Ishikawa (cell line): Measurements from ENCODE around the gene BRD2.

Experiments used
- CEBPB ChIP-seq: IDR thresholded peaks from 2 replicates; pipeline ENCODE4 v1.6.1; 2012
- CREB1 ChIP-seq: IDR thresholded peaks from 2 replicates; pipeline ENCODE4 v1.6.1; 2012; ENCODE audit warnings: low read depth
- EGR1 ChIP-seq: IDR thresholded peaks from 2 replicates; pipeline ENCODE4 v1.6.1; 2012
- EP300 ChIP-seq: IDR thresholded peaks from 2 replicates; pipeline ENCODE4 v1.6.1; 2012; ENCODE audit warnings: borderline replicate concordance
- FOXM1 ChIP-seq: IDR thresholded peaks from 2 replicates; pipeline ENCODE4 v1.6.1; 2012; ENCODE audit warnings: low read depth, borderline replicate concordance
- NFIC ChIP-seq: IDR thresholded peaks from 2 replicates; pipeline ENCODE4 v1.6.1; 2012
- RAD21 ChIP-seq: IDR thresholded peaks from 2 replicates; pipeline ENCODE4 v1.6.1; 2012; ENCODE audit warnings: low read depth
- TAF1 ChIP-seq: IDR thresholded peaks from 2 replicates; pipeline ENCODE4 v1.6.1; 2012; ENCODE audit warnings: low read depth, mild to moderate bottlenecking
- TCF12 ChIP-seq: IDR thresholded peaks from 2 replicates; pipeline ENCODE4 v1.6.1; 2012; ENCODE audit warnings: low read depth
- YY1 ChIP-seq: IDR thresholded peaks from 2 replicates; pipeline ENCODE4 v1.6.1; 2012; ENCODE audit warnings: low read depth
- ZBTB7A ChIP-seq: IDR thresholded peaks from 2 replicates; pipeline ENCODE4 v1.6.1; 2012; ENCODE audit warnings: low read depth
- TF ChIP-seq, protein P1 (sequence below): IDR thresholded peaks from 2 replicates; pipeline ENCODE4 v1.6.1; 2012
- TF ChIP-seq, protein P2 (sequence below): IDR thresholded peaks from 2 replicates; pipeline ENCODE4 v1.6.1; 2012; ENCODE audit warnings: low read depth, mild to moderate bottlenecking
- TF ChIP-seq, protein P3 (sequence below): IDR thresholded peaks from 2 replicates; pipeline ENCODE4 v1.6.1; 2012

DNA sequence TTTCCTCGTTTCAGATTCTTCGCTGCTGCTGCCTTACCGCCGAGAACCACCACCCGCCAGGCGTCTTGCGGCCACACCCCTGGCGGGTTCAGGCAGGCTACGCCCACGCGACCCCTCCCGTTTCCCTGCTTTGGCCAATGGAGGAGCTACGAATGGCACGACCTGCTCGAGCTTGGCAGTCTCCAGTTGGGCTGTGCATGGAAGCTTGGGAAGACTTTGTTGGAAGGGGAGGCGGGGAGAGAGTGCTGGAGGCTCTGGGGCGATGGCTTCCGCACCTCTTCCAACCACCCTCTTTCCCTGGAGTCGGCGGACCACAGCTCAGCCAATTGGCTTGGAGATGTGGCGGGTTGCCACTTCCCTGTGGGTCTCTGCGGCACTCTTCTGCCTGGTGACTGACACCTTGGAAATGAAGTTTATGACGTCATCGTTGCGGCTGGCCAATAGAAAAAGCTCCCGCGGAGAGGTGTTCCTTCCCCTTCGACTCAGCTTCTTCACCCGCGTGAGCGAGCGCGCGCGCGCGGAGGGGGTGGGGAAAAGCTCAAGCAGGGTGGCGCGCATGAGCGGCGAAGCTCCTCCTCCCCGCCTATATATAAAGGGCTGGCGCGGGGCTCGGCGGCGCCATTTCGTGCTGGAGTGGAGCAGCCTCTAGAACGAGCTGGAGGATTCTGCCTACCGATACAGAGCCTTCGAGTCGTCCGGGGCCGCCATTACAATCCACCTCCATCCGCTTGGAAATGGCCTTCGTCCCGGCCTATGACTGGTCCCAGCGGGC, 3.4 kb downstream of the BRD2 start:
- TF ChIP-seq, protein P1, sequence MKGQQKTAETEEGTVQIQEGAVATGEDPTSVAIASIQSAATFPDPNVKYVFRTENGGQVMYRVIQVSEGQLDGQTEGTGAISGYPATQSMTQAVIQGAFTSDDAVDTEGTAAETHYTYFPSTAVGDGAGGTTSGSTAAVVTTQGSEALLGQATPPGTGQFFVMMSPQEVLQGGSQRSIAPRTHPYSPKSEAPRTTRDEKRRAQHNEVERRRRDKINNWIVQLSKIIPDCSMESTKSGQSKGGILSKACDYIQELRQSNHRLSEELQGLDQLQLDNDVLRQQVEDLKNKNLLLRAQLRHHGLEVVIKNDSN = 0 out of 2 replicates have a peak, but pooled peaks have one; percentile 9
- TF ChIP-seq EP300 = no peak; the same call in 1 of the 2 replicates
- TF ChIP-seq YY1 = peak; percentile 94
- peak; percentile 78 for TF ChIP-seq EGR1
- no peak for TF ChIP-seq RAD21
- TF ChIP-seq ZBTB7A = no peak; the same call in 1 of the 2 replicates
- TF ChIP-seq, protein P2, sequence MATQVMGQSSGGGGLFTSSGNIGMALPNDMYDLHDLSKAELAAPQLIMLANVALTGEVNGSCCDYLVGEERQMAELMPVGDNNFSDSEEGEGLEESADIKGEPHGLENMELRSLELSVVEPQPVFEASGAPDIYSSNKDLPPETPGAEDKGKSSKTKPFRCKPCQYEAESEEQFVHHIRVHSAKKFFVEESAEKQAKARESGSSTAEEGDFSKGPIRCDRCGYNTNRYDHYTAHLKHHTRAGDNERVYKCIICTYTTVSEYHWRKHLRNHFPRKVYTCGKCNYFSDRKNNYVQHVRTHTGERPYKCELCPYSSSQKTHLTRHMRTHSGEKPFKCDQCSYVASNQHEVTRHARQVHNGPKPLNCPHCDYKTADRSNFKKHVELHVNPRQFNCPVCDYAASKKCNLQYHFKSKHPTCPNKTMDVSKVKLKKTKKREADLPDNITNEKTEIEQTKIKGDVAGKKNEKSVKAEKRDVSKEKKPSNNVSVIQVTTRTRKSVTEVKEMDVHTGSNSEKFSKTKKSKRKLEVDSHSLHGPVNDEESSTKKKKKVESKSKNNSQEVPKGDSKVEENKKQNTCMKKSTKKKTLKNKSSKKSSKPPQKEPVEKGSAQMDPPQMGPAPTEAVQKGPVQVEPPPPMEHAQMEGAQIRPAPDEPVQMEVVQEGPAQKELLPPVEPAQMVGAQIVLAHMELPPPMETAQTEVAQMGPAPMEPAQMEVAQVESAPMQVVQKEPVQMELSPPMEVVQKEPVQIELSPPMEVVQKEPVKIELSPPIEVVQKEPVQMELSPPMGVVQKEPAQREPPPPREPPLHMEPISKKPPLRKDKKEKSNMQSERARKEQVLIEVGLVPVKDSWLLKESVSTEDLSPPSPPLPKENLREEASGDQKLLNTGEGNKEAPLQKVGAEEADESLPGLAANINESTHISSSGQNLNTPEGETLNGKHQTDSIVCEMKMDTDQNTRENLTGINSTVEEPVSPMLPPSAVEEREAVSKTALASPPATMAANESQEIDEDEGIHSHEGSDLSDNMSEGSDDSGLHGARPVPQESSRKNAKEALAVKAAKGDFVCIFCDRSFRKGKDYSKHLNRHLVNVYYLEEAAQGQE = no peak
- TF ChIP-seq TCF12 = 0 out of 2 replicates have a peak, but pooled peaks have one; percentile 24
- no peak for TF ChIP-seq CEBPB
- no peak; the same call in 1 of the 2 replicates for TF ChIP-seq FOXM1
- TF ChIP-seq NFIC = no peak
- TF ChIP-seq CREB1 = peak; percentile 68
- TF ChIP-seq, protein P3, sequence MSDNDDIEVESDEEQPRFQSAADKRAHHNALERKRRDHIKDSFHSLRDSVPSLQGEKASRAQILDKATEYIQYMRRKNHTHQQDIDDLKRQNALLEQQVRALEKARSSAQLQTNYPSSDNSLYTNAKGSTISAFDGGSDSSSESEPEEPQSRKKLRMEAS = peak; percentile 93
- TF ChIP-seq TAF1 = peak; percentile 94; the same call in 1 of the 2 replicates
